Activated T-helper 1 cell treated with Interleukin-2 at 50 U/mL for 16 hours (primary cell): ENCODE measurements around the gene SMAD4.
A peak's percentile ranks its signal among the peaks of the same experiment; 100 is the strongest.
"Not testable (repeated sequence)": the region's sequence is repeated elsewhere in the genome, so short reads cannot be mapped to it uniquely, and the experiment has no call there.

ENCODE experiments used
- DNase-seq: peaks from one replicate; pipeline ENCODE4 v3.0.0-alpha.2; 2020; ENCODE audit warnings: low read depth

The SMAD4 gene

GRCh38 chr18:51029694-51030536, at the start of gene SMAD4:
TSS of gene SMAD4 (plus strand) at chr18:51030213. CDS start at chr18:51047047, 16,834 bp downstream.
- peak; percentile 95 for DNase-seq

GRCh38 chr18:50981381-50981780, 48.6 kb upstream of the SMAD4 start:
- no peak for DNase-seq

GRCh38 chr18:50982086-50982801, 47.8 kb upstream of the SMAD4 start:
- DNase-seq, result no peak

GRCh38 chr18:50982802-50983179, 47.2 kb upstream of the SMAD4 start:
- DNase-seq, result no peak

GRCh38 chr18:50986360-50987087, 43.5 kb upstream of the SMAD4 start:
- no peak for DNase-seq

- no peak for DNase-seq
Observed at GRCh38 chr18:50987261-50987660, 42.8 kb upstream of the SMAD4 start.

DNA sequence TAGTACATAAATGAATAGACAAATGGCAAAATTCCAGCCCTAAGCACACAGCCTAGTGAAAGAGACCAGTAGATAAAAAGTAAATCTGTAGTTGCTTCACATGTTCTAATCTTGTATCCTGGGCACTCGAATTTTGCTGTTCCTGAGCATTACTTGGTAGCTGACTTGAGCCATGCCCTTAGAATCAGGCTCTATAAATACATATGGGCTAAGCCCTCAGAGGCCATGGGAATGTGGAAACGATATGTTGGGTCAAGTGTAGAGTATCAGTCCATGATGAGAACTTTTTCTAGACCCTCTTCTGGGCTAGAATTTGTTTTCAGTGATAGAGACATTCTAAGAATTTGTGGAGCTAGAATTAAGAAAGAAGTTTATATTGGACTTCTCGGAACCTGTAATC, 40.3 kb upstream of the SMAD4 start:
- DNase-seq, result no peak

GRCh38 chr18:50992351-50992762, 37.7 kb upstream of the SMAD4 start:
- DNase-seq, result no peak

- DNase-seq, result no peak
Observed at GRCh38 chr18:50994031-50994430, 36.0 kb upstream of the SMAD4 start.

GRCh38 chr18:51003174-51003573, 26.8 kb upstream of the SMAD4 start:
- not testable (repeated sequence) for DNase-seq

GRCh38 chr18:51006061-51006818, 23.8 kb upstream of the SMAD4 start:
- DNase-seq, result no peak

DNA sequence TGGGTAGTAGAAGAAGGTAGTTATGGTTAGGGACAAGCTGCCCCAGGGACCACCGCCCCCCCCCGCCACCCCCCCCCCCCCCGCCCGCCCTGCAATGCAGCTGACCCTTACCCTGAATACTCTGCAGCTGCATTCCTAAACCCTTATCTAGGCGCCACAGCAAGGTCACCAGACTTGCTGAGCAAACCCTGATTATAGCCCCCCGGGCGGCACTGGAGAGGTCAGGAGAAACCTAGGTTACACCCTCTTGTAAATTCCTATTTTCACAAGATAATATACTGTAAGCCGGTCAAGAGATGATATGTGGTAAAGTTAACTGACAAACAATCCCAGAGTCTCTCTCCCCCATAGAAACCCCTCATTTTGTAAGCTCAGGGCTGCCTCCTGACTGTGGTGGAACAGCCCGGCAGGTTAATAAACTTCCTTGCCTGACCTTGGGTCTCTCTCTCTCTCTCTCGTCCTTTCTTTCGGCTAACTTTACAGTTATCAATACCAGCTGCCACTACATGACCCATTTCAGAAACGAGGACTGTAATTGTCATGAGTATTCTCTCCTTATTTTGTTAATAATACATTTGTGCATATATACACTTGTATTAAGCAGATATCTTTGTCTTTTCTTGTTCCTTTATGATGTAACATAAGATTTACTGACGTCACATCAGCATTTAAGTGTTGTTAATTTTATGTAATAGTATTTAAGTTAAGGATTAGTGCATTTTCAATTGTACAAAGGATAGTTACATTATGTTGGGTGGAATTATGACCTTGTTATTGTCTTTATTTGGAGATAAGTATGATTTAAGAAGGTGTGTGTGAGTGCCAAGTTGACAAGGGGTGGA, 22.8 kb upstream of the SMAD4 start:
- no peak for DNase-seq

DNA sequence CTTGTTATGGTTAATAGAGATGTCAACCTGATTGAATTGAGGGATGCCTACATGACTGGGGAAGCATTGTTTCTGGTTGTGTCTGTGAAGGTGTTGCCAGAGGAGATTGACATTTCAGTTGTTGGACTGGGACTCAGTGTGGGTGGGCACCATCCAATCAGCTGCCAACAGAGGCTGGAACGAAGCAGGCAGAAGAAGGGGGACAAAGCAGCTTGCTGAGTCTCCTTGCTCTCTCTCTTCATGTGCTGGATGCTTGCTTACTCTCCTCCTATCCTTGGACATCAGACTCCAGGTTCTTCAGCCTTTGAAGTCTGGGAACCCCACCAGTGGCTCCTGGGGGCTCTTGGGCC, 22.2 kb upstream of the SMAD4 start:
- no peak for DNase-seq

- DNase-seq, result no peak
Observed at GRCh38 chr18:51009072-51009471, 20.9 kb upstream of the SMAD4 start.

DNA sequence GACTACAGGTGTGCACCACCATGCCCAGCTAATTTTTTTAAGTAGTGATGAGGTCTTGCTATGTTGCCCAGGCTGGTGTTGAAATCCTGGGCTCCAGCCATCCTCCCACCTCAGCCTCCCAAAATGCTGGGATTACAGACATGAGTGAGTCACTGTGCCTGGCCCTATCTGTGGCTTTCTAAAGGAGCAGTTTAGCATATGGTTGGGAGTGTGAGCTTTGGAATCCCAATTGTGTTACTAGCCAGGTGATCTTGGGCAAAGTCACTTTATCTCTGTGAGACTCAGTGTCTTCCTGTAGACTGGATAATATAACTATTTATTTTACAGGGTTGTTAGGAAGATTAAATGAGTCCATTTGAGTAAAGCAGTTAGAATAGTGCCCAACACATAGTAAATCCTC, 19.8 kb upstream of the SMAD4 start:
- DNase-seq, result no peak

DNA sequence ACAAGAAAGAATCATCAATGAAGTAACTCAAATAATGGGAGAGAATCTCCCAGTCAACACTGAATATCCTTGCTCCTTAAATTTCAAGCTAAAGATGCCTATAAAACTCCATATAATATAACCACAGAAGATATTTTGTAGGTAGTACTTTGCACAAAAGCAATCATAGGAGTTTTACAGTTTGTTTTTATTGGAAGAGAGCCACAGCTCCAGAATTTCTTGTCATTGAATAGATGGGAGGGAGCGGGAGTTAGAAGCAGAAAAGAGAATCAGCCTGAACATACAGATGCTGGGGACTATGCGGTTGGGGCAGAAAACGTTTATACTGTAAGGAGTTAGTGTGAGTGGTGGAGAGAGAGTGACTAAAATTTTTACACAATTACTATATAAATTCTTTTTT, 18.3 kb upstream of the SMAD4 start:
- no peak for DNase-seq

GRCh38 chr18:51012441-51012840, 17.6 kb upstream of the SMAD4 start:
- DNase-seq, result no peak

DNA sequence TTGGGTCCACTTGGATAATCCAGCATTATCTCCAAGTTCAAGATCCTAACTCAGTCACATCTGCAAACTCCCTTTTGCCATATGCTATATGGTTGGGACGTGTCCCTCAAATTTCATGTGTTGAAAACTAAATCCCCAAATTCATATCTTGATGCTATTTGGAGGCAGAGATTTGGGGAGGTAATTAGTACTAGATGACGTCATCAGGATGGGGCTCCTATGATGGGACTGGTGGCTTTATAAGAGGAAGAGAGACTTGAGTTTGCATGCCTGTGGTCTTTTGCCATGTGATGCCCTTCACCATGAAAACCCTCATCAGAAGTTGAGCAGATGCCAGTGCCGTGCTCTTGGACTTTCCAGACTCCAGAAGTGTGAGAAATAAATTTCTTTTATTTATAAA, 16.8 kb upstream of the SMAD4 start:
- no peak for DNase-seq

DNA sequence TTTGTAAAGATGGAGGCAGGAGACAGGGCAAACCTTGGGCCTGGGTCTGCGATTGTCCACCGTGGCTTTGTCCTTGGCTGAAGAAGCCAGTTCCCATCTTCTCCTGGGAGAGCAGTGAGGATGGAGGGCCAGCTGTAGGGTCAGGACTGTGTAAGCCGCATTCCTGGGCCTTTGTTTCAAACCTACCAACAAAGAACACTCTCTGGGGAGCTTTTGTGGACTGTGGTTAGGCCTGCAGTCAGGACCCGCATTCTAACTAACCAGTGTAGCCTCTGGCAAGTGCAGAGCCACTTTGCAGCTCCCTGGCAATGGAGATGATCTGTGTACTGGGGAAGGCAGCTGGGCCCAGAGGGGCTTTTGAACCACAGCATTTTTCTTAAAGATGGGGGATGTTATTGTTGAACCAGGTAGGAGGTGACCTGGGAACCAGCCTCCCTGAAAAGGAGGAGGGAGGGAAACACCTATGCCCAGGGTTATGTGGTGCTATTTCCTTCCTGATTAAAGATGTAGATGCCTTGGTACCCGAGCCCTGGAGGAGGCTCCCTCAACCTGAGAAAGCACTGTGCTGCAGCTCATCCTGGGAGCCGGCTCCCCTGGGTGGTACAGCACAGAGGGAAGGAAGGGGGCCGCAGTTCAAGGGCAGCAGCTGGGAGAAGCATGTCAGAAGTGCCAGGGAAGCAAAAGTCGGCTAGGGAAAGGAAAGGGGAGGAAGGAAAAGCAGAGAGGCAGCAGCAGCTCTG, 12.7 kb upstream of the SMAD4 start:
- no peak for DNase-seq

- no peak for DNase-seq
Observed at GRCh38 chr18:51020536-51020935, 9.5 kb upstream of the SMAD4 start.
